Prostate gland (tissue), 2 donors: ENCODE results near the gene IL17RE. TPM values are rescaled to one million over a fixed set of nuclear protein-coding genes. Genes with fewer than 3 reads are reported as not detected.

Experiments
- DNase-seq: peaks from one replicate; pipeline ENCODE4 v3.0.0-alpha.2; 2019; ENCODE audit warnings: low spot score
- H3K27ac ChIP-seq, 2 donors: fragments of 200-600 bp; sonication (generic); 2 replicates each; pipeline ENCODE4 v1.5.1; 2017 to 2019
- H3K27me3 ChIP-seq: fragments of 200-600 bp; sonication (generic); replicated peaks from 2 replicates; pipeline ENCODE4 v1.5.1; 2019; ENCODE audit not compliant: insufficient read depth
- H3K36me3 ChIP-seq, 2 donors: fragments of 200-600 bp; sonication (generic); 1 replicate in 1 of 2; 2 replicates in 1 of 2; pipeline versions ENCODE4 v1.5.1 to v1.8.1; 2017 to 2019
- H3K4me1 ChIP-seq: fragments of 200-600 bp; sonication (generic); replicated peaks from 2 replicates; pipeline ENCODE4 v1.5.1; 2019
- H3K4me3 ChIP-seq, 2 donors: fragments of 200-600 bp; sonication (generic); 2 replicates each; pipeline ENCODE4 v1.5.1; 2017 to 2019
- H3K9me3 ChIP-seq: fragments of 200-600 bp; sonication (generic); 2 replicates; pipeline ENCODE4 v1.5.1; 2017
- POLR2A ChIP-seq: fragments of 450-650 bp; IDR thresholded peaks from one replicate; pipeline ENCODE4 v1.6.1; 2016; ENCODE audit warnings: antibody characterized with exemption, mild to moderate bottlenecking
- POLR2AphosphoS5 ChIP-seq: sonication (generic); formaldehyde crosslinking; IDR thresholded peaks from one replicate; pipeline ENCODE4 v1.6.1; 2017; ENCODE audit warnings: antibody characterized with exemption
- WGBS: methylation state at CpG from one replicate; pipeline ENCODE4 v1.1.5; 2018; 5-methylcytosine and 5-hydroxymethylcytosine counted together
- intact Hi-C: fragments of 100-400 bp; cut with DNase I; formaldehyde crosslinking; loops from one replicate; pipeline ENCODE4 v1.14.2; 2022
- total RNA-seq, 2 donors: library from RNA; depleted of rRNA; stranded (reverse); fragments of >200 nt; gene quantifications; one replicate each; pipeline ENCODE4 v1.1.0, GENCODE V29; 2016
- TF ChIP-seq, protein P1 (sequence below), 4 experiments: fragments of 200-600 bp in 2 of 4; fragments of 450-650 bp in 2 of 4; sonication (generic) in 2 of 4; IDR thresholded peaks; 1 replicate in 3 of 4; 2 replicates in 1 of 4; pipeline ENCODE4 v1.5.1; 2016 to 2019; ENCODE audit warnings: antibody characterized with exemption in 4 of 4, mild to moderate bottlenecking in 2 of 4, moderate library complexity in 2 of 4

IL17RE gene
- total RNA-seq, 2 donors from 2014 or later = 10.1 to 28.2 TPM

DNA sequence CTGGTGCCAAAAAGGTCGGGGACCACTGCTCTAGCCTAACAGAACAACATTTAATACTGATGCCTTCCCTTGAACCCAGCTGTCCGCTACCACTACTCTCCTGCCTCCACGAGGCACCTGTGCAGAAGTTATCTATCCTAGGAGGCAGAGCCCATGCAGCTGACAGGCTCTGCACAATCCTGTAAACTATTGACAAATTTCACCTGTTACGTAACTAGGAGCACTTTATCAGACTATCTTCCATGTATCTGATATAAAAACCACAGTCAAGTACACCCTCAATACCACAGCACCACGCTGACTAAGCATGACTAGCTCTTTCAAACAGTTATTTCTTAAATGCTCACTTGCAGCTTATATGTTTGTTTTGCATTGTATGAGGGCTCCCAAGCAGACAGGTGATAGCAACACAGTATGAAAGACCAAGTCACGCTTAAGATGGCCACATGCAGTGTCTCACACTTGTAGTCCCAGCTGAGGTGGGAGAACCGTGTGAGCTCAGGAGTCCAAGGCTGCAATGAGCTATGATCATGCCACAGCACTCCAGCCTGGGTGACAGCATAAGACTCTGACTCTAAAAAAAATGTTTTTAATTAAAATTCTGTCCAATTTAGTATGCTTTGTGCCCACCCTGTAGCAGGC is 9.8 kb downstream of the IL17RE start:
- H3K27ac ChIP-seq = no peak overlapping the region
- DNase-seq = no peak
- H3K4me1 ChIP-seq = peaks cover 12% of the 10 kb centered on the region
- H3K36me3 ChIP-seq = no peaks in the 10 kb centered on the region
- intact Hi-C loops = loop anchor here (10.0 kb wide), 1 partner anchor 178 kb away; the partner anchor contains the start of gene BRPF1
- no peak for TF ChIP-seq POLR2A
- TF ChIP-seq, protein P1, sequence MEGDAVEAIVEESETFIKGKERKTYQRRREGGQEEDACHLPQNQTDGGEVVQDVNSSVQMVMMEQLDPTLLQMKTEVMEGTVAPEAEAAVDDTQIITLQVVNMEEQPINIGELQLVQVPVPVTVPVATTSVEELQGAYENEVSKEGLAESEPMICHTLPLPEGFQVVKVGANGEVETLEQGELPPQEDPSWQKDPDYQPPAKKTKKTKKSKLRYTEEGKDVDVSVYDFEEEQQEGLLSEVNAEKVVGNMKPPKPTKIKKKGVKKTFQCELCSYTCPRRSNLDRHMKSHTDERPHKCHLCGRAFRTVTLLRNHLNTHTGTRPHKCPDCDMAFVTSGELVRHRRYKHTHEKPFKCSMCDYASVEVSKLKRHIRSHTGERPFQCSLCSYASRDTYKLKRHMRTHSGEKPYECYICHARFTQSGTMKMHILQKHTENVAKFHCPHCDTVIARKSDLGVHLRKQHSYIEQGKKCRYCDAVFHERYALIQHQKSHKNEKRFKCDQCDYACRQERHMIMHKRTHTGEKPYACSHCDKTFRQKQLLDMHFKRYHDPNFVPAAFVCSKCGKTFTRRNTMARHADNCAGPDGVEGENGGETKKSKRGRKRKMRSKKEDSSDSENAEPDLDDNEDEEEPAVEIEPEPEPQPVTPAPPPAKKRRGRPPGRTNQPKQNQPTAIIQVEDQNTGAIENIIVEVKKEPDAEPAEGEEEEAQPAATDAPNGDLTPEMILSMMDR (IDR thresholded peaks at IDR 0.05) = no peak
- no peak for TF ChIP-seq POLR2AphosphoS5
- no peaks in the 10 kb centered on the region for H3K27me3 ChIP-seq
- WGBS = 80% methylated on average over 7 of the region's 7 CpGs
- H3K4me3 ChIP-seq = no peak overlapping the region
- H3K9me3 ChIP-seq = no peaks in the 10 kb centered on the region

DNA sequence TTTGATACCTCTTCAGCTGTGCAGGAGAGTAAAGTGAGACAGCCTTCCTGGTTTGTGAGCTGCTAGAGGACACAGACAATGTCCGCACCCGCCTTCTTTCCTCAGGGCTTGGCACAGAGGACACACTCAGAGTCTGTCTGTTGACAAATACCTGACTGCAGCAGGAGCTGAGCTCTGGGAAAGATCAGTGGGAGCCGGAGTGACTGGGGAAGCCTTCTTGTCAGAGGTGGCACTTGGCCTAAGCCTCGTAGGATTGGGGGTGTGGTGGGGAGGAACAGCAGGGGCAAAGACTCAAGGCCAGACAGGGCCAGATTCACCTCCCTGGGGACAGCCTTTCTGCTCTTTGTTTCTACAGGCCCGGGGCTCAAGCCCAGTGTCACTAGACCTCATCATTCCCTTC is 11.0 kb downstream of the IL17RE start:
- H3K9me3 ChIP-seq = no peaks in the 10 kb centered on the region
- peak; percentile 73 for DNase-seq
- H3K4me1 ChIP-seq = peaks cover 12% of the 10 kb centered on the region
- TF ChIP-seq POLR2A (no peak), POLR2AphosphoS5 (peak; percentile 36)
- peak overlapping the region; percentile 92 to 94 for H3K27ac ChIP-seq
- WGBS = 41% methylated on average over 5 of the region's 5 CpGs
- H3K27me3 ChIP-seq = no peaks in the 10 kb centered on the region
- intact Hi-C loops = loop anchor here (10.0 kb wide), 1 partner anchor 179 kb away; the partner anchor contains the start of gene BRPF1
- H3K36me3 ChIP-seq = no peaks in the 10 kb centered on the region
- no peak overlapping the region for H3K4me3 ChIP-seq

DNA sequence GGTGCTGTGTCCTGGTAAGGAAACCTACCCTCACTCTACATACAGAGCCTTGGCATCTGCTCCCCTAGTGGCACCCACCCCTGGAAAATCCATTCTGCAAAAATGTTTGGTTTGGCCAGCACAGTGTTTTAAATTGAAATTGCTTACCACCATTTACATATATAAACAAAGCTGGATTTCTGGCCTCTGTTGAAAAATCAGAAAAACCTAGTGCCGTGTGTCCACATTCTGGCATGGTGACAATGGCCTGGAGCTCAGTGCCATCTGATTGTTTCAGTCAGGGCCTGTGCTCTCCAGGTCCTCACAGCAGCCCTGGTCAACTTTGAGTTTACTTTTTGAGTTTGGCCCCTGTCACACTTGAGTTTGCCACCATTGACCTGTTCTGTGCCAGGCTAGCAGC is 11.4 kb downstream of the IL17RE start:
- peak; percentile 24 for DNase-seq
- intact Hi-C loops = loop anchor here (2.0 to 10.0 kb wide), 2 partner anchors 23 to 179 kb away; partner anchors contain the start of genes BRPF1 and JAGN1
- H3K4me1 ChIP-seq = peaks cover 12% of the 10 kb centered on the region

DNA sequence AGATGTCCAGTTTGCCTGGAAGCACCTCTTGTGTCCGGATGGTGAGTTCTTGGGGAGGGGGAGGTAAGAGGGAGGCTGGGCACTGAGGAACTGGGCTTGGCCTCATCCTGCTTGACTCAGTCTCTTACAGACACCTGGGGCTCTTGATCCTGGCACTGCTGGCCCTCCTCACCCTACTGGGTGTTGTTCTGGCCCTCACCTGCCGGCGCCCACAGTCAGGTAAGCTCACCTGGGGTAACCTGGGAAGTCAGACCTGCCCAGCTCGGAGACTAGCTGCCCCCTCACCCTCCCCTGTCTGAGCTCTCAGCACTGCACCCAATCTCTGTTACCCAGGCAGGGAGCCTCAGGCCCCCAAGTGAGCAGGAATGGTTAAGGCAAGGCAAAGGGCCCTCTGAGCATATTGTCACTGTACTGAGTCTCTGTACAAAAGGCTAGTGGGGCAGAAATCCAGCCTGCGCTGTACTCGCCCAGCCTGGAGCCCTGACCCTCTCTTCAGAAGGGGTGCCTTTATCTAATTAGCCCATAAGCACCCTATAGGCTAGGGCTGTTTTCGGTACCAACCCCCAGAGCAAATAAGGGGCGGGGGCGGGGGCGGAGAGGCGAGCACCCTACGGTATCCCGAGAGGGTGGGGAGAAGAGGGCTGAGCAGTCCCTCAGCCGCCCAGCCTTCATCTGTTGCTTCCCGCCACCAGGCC is 12.1 kb downstream of the IL17RE start:
- H3K4me3 ChIP-seq = peak overlapping the region; percentile 39 to 41
- peak overlapping the region; percentile 92 to 94 for H3K27ac ChIP-seq
- TF ChIP-seq, protein P1 (IDR thresholded peaks at IDR 0.05) = no peak
- no peak for TF ChIP-seq POLR2AphosphoS5
- no peak for TF ChIP-seq POLR2A
- intact Hi-C loops = loop anchor here (2.0 to 10.0 kb wide), 2 partner anchors 24 to 180 kb away; partner anchors contain the start of genes BRPF1 and JAGN1
- peaks cover 12% of the 10 kb centered on the region for H3K4me1 ChIP-seq
- no peaks in the 10 kb centered on the region for H3K27me3 ChIP-seq
- no peak for DNase-seq
- WGBS = 20% methylated on average over 15 of the region's 15 CpGs
- H3K9me3 ChIP-seq = no peaks in the 10 kb centered on the region
- H3K36me3 ChIP-seq = no peaks in the 10 kb centered on the region

More for the DNA sequence above, 11.4 kb downstream of the IL17RE start:
- WGBS = 25% methylated on average over 1 of the region's 1 CpG
- Histone ChIP-seq H3K27ac (peak overlapping the region; percentile 92 to 94), H3K27me3 (no peaks in the 10 kb centered on the region), H3K9me3 (no peaks in the 10 kb centered on the region), H3K36me3 (no peaks in the 10 kb centered on the region), H3K4me3 (no peak overlapping the region)
- TF ChIP-seq POLR2AphosphoS5 = no peak
- TF ChIP-seq POLR2A = no peak
- TF ChIP-seq, protein P1 (IDR thresholded peaks at IDR 0.05) = no peak
